T47D (cell line): ENCODE data around the gene HLF.

Experiments used
- DNase-seq, 2 experiments: peaks; one replicate each; pipeline versions ENCODE4 v3.0.0 to v3.0.0-alpha.2; 2011 to 2012; ENCODE audit warnings: low read depth in 1 of 2, low spot score in 1 of 2
- JUND ChIP-seq: IDR thresholded peaks from 2 replicates; pipeline ENCODE4 v1.6.1; 2012; ENCODE audit warnings: low read depth
- in situ Hi-C: cut with HindIII; loops from 2 replicates; pipeline ENCODE4 v1.10.0; 2016; ENCODE audit warnings: low sequenced_read_pairs, low pct_unique_long_range_greater_than_20kb

The HLF gene

GRCh38 chr17:55303008-55303493 lies 38.3 kb downstream of the HLF start:
- TF ChIP-seq JUND: no peak
- no peak for DNase-seq
- in situ Hi-C loops: no loop called here

GRCh38 chr17:55303701-55304145 lies 39.0 kb downstream of the HLF start:
- in situ Hi-C loops: no loop called here
- no peak for TF ChIP-seq JUND
- DNase-seq: no peak

GRCh38 chr17:55304171-55304859 lies 39.6 kb downstream of the HLF start:
- DNase-seq: no peak
- TF ChIP-seq JUND: no peak
- in situ Hi-C loops: no loop called here

- no peak for DNase-seq
- in situ Hi-C loops: no loop called here
- TF ChIP-seq JUND: no peak
Measured at GRCh38 chr17:55305321-55306087, 40.7 kb downstream of the HLF start.

- DNase-seq: no peak
- no peak for TF ChIP-seq JUND
- in situ Hi-C loops: no loop called here
Measured at GRCh38 chr17:55307879-55308278, 43.1 kb downstream of the HLF start.

- no peak for TF ChIP-seq JUND
- DNase-seq: no peak
- in situ Hi-C loops: no loop called here
Measured at GRCh38 chr17:55308613-55309391, 44.0 kb downstream of the HLF start.

GRCh38 chr17:55311767-55312375 lies 47.1 kb downstream of the HLF start:
- TF ChIP-seq JUND: no peak
- no peak for DNase-seq
- in situ Hi-C loops: no loop called here

- no peak for TF ChIP-seq JUND
- in situ Hi-C loops: no loop called here
- no peak for DNase-seq
Measured at GRCh38 chr17:55312852-55313251, 48.1 kb downstream of the HLF start.

DNA sequence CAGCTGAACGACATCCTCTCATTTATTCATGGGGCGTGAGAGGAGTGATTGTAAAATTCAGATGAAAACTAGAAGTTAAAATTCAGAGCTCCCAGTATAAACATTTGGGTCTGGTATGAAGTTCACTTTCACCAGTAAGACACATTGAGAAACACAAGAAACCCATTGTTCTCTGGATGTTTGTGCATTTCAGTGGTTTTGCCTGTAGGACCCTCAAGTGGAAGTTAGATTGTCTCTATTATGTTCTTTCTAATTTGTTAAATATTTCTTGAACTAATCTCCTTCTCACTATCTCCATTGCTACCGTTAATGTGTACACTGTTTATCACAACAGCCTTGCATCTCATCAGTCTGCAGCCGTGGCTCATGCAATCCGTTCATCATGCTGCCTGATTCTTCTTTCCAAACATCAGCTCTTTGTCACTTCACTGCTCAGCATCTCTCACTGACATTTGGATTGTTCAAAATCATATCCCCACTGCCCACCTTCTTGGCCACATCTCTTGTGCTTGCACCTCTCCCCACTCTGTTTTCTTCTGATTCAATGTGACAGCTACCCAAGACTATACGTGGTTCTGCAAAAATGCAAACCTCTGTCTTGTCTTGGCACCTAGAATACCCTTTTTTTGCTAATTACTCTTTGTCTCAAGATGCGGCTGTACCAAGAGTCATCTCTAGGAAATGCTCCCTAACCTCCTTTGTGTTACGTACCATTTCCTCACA lies 49.5 kb downstream of the HLF start:
- DNase-seq: no peak
- in situ Hi-C loops: no loop called here
- no peak for TF ChIP-seq JUND

GRCh38 chr17:55314784-55315491 lies 50.2 kb downstream of the HLF start:
- TF ChIP-seq JUND: no peak
- in situ Hi-C loops: no loop called here
- no peak for DNase-seq

DNA sequence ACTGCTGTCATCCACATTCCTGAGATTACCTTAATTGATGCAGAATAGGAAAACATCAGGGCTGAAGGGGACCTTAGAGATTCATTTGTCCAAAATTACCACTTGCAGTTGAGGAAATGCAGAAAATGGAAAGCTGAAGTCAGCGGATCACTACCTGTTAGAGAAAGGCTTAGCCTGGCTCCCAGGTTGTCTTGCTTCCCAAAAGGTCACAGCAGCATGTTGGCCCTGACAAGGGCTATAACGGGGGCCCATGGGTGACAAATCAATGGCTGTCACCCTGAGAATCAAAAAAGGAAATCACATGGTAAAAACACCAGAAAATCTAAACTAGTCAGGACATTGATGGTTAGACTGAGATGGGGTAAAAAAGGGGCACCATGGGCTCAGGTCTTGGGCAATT lies 51.7 kb downstream of the HLF start:
- in situ Hi-C loops: no loop called here
- no peak for TF ChIP-seq JUND
- DNase-seq: no peak

- no peak for TF ChIP-seq JUND
- DNase-seq: no peak
- in situ Hi-C loops: no loop called here
Measured at GRCh38 chr17:55317284-55317683, 52.5 kb downstream of the HLF start.
